ENCODE results near the gene C16orf95. TPM values are rescaled to one million over a fixed set of nuclear protein-coding genes. Genes with fewer than 3 reads are reported as not detected.

C16orf95 gene
- total and polyA plus RNA-seq, 2 of the 4 experiments (the other 2 are of a cell fraction): 2.0 to 4.7 TPM

DNA sequence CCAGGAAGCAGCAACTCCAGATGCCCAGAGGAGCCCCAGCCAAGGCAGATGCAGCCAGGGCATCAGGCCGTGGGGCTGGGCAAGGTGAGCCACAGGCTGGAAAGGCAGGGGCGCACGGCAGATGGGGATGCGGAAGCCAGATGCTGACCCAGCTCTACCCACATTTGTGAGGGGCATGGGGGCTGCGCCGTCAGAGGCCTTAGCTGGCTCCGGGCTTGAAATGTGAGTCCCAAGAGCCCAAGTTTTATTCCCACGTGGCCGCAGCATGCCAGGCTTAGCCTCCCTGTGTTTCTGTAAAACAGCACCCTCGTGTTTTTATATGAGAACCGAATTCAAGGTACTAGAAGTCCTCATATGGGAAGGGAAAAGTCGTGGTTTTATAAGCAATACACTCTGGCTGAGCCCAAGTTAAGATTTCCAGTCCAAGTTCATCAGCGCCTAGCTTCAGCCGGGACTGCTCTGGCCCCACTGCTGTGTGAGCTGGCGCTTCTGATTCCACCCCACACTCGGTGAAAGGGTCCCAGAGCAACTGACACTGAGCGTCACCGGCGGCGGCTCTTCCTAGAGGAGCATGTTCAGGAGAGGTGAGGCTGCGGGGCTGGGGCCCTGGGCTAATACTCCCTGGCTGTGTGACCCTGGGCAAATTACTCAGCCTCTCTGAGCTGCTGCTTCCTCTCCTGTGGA, 6.7 kb upstream of the C16orf95 start:
- H3K18ac ChIP-seq (ENCODE audit: low read depth, low read length): no peak overlapping the region
- H4K5ac ChIP-seq (ENCODE audit: low read depth, low read length): no peak overlapping the region
- WGBS, 2 experiments (ENCODE audit: extremely low coverage in 2 of 2, insufficient read length in 1 of 2): 90% methylated on average over 9 of the region's 21 CpGs; no CpG with 5 or more reads in 1 of the 2 experiments
- H3K27ac ChIP-seq (ENCODE audit: insufficient read depth, low read length): no peak overlapping the region
- no peak for ATAC-seq (ENCODE audit: low read depth)
- no peak overlapping the region for H3K9ac ChIP-seq (ENCODE audit: low read depth, low read length)
- H2BK15ac ChIP-seq (ENCODE audit: low read depth, low read length): no peak overlapping the region
- intact Hi-C loops (cut with micrococcal nuclease) (loop anchor here (2.0 kb wide), 1 partner anchor 57 kb away; no protein-coding TSS in a partner anchor), in situ Hi-C loops (cut with MboI; ENCODE audit: low sequenced_read_pairs) (loop anchor here (10.0 kb wide), 1 partner anchor 311 kb away; no protein-coding TSS in a partner anchor), dilution Hi-C loops (cut with HindIII; ENCODE audit: low sequenced_read_pairs, unreplicated experiment) (no loop called here)
- no peak overlapping the region for H4K8ac ChIP-seq (ENCODE audit: low read depth in 2 of 2, low read length in 2 of 2)
- POLR2A ChIA-PET (ENCODE audit: unreplicated experiment): no interaction called here
- no peak overlapping the region for H3K4ac ChIP-seq (ENCODE audit: low read depth, low read length)
- H3K4me1 ChIP-seq (ENCODE audit: control insufficient read depth, insufficient read depth, low read length): peaks cover 6% of the 10 kb centered on the region; the same call in 1 of the 2 replicates
- peaks cover 3% of the 10 kb centered on the region; the same call in 1 of the 2 replicates for H3K36me3 ChIP-seq (ENCODE audit: control insufficient read depth, insufficient read depth, low read length)
- H2AFZ ChIP-seq (replicated peaks; ENCODE audit: low read length, poor library complexity): no peak overlapping the region
- BruUV-seq (replicated peaks): no TSS peak
- no peak overlapping the region for H2BK20ac ChIP-seq (ENCODE audit: low read depth, low read length)
- no peak overlapping the region for H3K14ac ChIP-seq (replicated peaks; ENCODE audit: low read depth, low read length)
- no peak for DNase-seq
- H3K4me2 ChIP-seq (ENCODE audit: low read depth, low read length): no peak overlapping the region
- no peak overlapping the region for H2AK5ac ChIP-seq (ENCODE audit: low read depth, low read length)
- peaks cover 7% of the 10 kb centered on the region for H3K9me1 ChIP-seq (ENCODE audit: insufficient read depth, low read length)
- no peak overlapping the region for H2BK120ac ChIP-seq (ENCODE audit: low read depth, low read length)
- H3K9me3 ChIP-seq (ENCODE audit: control insufficient read depth, insufficient read depth, low read length): no peaks in the 10 kb centered on the region
- H2BK5ac ChIP-seq (ENCODE audit: low read depth, low read length, poor library complexity, severe bottlenecking): no peak overlapping the region
- H4K91ac ChIP-seq (ENCODE audit: insufficient read depth, low read depth, low read length): no peak overlapping the region
- no peak overlapping the region for H3K56ac ChIP-seq (ENCODE audit: extremely low read depth, insufficient read depth, low read length)
- H3K23ac ChIP-seq (ENCODE audit: low read depth, low read length): no peak overlapping the region
- peaks cover 10% of the 10 kb centered on the region for H4K20me1 ChIP-seq (ENCODE audit: insufficient read depth, low read length)
- no peak overlapping the region for H3K4me3 ChIP-seq (ENCODE audit: insufficient read depth, low read depth, low read length)
- CTCF ChIA-PET: interaction anchor here (0.6 kb wide), 1 partner anchor 17 kb away, joined by 4 read pairs; no protein-coding TSS in a partner anchor
- peaks cover 2 to 27% of the 10 kb centered on the region in 2 experiments; a peak in 3 of 4 replicates for H3K79me1 ChIP-seq (ENCODE audit: low read depth in 1 of 2, low read length in 2 of 2)
- H3K27me3 ChIP-seq (ENCODE audit: control insufficient read depth, insufficient read depth, low read length): no peaks in the 10 kb centered on the region
- H2AK9ac ChIP-seq (replicated peaks; ENCODE audit: low read depth, low read length, poor library complexity): no peak overlapping the region
- TF ChIP-seq MAFK (IDR thresholded peaks at IDR 0.05; ENCODE audit: low read depth, low read length) (no peak), CEBPB (IDR thresholded peaks at IDR 0.05; ENCODE audit: low read depth, low read length) (no peak), MXI1 (IDR thresholded peaks at IDR 0.05; ENCODE audit: borderline replicate concordance, low read depth, low read length) (no peak), MAZ (IDR thresholded peaks at IDR 0.05; ENCODE audit: borderline replicate concordance, low read depth, low read length) (no peak), FOS (IDR thresholded peaks at IDR 0.05; ENCODE audit: low read depth, low read length) (no peak), BHLHE40 (IDR thresholded peaks at IDR 0.05; ENCODE audit: low read depth, low read length) (no peak), RAD21 (IDR thresholded peaks at IDR 0.05; ENCODE audit: low read length) (no peak), SMC3 (IDR thresholded peaks at IDR 0.05; ENCODE audit: low read depth, low read length) (no peak), POLR2A (IDR thresholded peaks at IDR 0.05; ENCODE audit: low read depth, low read length) (no peak), RFX5 (IDR thresholded peaks at IDR 0.05; ENCODE audit: low read depth, low read length) (no peak), RCOR1 (IDR thresholded peaks at IDR 0.05; ENCODE audit: insufficient replicate concordance, low read length) (no peak), NFE2L2 (IDR thresholded peaks at IDR 0.05; ENCODE audit: low read depth, low read length) (no peak), CHD1 (IDR thresholded peaks at IDR 0.05; ENCODE audit: low read depth, low read length) (no peak)
- TF ChIP-seq, protein P1, sequence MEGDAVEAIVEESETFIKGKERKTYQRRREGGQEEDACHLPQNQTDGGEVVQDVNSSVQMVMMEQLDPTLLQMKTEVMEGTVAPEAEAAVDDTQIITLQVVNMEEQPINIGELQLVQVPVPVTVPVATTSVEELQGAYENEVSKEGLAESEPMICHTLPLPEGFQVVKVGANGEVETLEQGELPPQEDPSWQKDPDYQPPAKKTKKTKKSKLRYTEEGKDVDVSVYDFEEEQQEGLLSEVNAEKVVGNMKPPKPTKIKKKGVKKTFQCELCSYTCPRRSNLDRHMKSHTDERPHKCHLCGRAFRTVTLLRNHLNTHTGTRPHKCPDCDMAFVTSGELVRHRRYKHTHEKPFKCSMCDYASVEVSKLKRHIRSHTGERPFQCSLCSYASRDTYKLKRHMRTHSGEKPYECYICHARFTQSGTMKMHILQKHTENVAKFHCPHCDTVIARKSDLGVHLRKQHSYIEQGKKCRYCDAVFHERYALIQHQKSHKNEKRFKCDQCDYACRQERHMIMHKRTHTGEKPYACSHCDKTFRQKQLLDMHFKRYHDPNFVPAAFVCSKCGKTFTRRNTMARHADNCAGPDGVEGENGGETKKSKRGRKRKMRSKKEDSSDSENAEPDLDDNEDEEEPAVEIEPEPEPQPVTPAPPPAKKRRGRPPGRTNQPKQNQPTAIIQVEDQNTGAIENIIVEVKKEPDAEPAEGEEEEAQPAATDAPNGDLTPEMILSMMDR (conservative IDR thresholded peaks at IDR 0.05; ENCODE audit: low read depth, low read length): no peak
- TF ChIP-seq, protein P2, sequence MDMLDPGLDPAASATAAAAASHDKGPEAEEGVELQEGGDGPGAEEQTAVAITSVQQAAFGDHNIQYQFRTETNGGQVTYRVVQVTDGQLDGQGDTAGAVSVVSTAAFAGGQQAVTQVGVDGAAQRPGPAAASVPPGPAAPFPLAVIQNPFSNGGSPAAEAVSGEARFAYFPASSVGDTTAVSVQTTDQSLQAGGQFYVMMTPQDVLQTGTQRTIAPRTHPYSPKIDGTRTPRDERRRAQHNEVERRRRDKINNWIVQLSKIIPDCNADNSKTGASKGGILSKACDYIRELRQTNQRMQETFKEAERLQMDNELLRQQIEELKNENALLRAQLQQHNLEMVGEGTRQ (IDR thresholded peaks at IDR 0.05; ENCODE audit: low read depth, low read length): no peak

All from IMR-90 (cell line).